ENCODE data around the gene AASDH.
"Not testable (repeated sequence)": the region's sequence is repeated elsewhere in the genome, so short reads cannot be mapped to it uniquely, and the experiment has no call there.

AASDH gene

DNA sequence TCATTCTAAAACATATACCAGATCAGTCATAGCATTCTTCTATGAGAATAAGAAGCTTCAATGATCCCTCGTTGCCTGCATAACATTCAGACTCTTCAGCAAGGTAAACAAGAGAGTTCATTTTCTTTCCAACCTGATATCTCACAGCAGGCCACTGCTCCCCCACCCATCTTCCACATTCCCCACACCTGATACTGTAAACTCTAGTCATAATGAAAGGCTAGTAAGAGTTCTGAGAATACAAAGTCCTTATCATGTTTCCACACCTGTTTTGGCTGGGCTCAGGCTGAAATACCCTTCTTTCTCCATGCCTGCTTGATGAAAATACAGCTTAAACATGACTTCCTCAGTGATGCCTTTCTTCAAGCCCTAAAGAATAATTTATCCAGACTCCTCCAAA is 2.3 kb upstream of the AASDH start:
- no peak for DNase-seq (ENCODE audit: low read depth in 2 of 2)

DNA sequence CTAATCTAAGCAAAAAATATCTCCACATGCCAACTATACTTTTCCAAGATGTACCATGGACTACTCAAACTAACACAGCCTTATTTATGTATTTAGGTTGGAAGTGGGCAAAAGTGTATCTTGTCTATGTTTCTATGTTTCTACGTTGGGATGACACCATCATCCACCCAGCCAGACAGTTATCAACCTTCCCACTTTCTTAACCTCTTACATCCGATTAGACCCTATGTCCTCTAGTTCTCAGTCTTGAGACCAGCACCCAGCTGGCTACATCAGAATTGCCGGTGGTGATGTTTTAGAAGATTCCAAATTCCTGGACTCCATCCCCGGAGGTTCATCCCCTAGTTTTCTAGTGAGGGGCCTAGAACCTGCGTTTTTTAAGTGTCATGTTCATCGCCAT is 1.0 kb upstream of the AASDH start:
- DNase-seq (ENCODE audit: low read depth in 2 of 2) = no peak

DNA sequence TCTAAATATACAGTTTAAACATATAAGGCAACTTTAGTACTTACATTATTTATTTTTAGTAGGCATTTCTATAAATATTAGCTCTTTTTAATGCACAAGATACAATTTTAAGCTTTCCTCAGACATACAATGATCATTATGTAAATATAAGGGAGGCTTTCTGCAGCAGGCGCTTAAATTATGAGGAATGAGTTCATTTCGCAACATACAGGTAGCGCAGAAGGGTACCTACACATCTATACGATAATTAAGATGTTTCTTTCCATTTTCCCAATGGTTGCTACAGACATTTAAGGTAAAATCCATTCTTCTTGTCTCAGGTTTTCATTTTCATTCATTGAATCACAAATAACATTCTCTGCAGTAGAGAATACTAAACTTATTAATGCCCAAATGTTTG is 1.2 kb downstream of the AASDH start:
- no peak for DNase-seq (ENCODE audit: low read depth in 2 of 2)

DNA sequence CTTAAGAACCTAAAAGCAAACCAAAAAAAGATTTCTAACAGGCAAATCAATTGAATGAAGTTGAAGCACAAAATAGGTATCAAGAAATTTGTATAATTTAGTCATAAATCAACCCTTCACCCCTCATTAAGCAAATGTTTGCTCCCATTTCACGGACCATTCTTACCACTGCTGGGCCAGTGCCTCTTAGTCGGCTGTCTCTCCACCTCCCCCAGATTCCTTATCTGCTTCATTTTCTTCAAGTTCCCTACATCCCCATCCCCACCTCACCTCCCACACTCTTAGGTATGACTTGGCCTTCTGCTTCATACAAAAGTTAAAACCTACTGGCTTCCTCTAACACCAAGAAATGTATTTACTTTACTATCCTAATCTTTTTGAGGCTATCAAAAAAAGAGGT is 11.8 kb downstream of the AASDH start:
- no peak for DNase-seq (ENCODE audit: low read depth in 2 of 2)

DNA sequence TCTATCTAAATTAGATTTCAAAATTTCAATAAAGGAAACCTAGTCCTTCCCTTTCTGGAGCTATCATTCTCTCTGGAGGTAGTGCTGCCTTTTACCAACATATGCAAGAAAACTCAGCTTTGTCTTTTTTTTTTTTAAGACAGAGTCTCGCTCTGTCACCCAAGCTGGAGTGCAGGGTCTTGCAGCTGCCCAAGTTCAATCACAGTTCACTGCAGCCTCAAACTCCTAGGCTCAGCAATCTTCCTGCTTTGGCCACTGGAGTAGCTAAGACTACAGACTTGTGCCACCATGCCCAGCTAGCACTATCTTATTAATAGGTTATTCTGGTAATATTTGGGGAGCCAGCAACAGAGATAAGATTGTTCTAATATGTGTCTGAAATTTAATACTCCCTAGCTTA is 12.3 kb downstream of the AASDH start:
- no peak for DNase-seq (ENCODE audit: low read depth in 2 of 2)

DNA sequence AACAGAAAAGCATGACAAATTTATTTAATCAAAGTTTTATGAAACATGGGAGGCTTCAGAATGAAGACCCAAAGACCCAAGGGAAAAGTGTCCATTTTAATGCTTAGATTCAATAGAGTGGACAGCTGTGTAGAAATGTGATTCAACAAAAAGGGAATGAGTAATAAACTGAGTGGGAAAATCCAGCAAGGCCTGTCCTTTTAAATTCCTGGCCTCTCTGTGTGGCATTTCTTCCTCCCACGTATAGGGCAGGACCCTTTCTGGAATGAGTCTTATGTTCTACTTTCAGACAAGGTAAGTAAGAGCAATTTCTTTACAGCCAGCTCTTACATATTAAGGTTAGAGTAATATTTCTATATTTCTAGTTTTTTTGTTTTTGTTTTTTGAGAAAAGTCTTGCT is 14.5 kb downstream of the AASDH start:
- DNase-seq (ENCODE audit: low read depth in 2 of 2) = no peak

DNA sequence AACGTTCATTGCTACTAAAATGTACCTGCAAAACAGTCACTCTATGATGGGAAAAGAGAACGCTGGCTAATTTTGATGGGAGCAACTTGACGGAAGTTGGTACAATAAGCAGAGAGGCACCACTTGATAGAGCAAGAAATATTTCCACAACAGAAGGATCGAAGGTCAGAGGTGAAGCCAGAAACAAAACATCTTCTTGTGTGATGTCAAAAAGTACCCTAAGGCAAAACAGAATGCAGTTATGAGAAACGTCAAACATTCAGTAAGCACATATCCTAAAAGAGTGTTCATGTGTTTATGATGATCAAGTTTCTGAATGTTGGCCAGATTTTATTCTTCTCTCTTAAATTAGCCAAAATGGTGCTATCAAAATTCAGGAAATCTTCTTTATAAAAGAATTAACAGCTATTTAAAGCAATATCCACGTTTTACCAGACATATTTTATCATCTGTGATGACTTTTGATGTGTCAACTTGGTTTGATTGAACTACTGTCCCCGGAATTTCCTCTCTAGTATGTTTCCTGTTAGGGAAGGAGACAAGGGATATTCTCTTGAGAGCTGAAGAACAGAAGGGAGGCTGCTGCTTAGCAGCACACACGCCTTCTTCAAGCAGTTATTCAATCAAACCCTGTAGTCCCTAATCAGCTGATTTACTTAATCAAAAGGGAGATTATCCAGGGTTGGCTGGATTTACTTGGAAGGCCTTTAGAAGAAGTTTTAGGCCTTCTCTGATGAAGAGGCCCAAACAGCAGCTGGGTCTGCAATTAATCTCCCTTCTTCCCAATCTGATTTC is 15.7 kb downstream of the AASDH start:
- DNase-seq (ENCODE audit: low read depth in 2 of 2) = no peak

DNA sequence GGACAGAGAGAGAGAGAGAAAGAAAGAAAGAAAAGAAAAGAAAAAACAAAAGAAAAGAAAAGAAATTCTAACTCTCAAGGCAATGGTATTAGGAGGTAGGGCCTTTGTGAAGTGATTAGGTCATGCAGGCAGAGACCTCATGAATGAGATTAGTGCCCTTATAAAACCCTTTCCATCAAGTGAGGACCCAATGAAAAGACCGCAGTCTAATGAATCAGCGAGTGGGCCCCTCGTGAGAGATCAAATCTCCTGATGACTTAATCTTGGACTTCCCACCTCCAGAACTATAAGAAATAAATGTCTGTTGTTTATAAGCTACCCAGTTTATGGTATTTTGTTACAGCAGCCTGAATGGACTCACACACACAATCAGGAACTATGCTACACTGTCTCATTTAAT is 16.9 kb downstream of the AASDH start:
- DNase-seq (ENCODE audit: low read depth in 2 of 2) = no peak

DNA sequence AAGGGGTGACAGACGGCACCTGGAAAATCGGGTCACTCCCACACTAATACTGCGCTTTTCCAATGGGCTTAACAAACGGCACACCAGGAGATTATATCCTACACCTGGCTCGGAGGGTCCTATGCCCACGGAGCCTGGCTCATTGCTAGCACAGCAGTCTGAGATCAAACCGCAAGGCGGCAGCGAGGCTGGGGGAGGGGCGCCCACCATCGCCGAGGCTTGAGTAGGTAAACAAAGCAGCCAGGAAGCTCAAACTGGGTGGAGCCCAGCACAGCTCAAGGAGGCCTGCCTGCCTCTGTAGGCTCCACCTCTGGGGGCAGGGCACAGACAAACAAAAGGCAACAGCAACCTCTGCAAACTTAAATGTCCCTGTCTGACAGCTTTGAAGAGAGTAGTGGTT is 24.3 kb downstream of the AASDH start:
- not testable (repeated sequence) for DNase-seq (ENCODE audit: low read depth in 2 of 2)

DNA sequence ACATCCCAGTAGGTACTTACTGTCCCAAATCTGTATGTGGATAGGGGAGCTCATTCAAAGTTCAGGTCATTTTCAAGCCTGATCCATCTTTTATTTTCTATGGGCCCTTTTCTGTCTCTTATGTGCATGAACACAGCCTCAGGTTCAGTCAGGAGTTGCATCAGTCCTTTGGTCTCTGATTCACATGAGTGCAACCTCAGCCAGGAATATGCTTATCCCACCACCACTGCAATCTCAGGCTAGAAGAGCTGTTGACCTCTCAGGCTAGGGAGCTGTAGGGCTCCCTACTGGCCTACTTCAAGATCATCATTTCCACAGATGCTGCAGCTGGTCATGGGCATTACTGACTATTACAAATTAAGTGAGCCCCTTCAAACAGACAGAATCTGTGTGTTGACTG is 27.2 kb downstream of the AASDH start:
- DNase-seq (ENCODE audit: low read depth in 2 of 2) = no peak

DNA sequence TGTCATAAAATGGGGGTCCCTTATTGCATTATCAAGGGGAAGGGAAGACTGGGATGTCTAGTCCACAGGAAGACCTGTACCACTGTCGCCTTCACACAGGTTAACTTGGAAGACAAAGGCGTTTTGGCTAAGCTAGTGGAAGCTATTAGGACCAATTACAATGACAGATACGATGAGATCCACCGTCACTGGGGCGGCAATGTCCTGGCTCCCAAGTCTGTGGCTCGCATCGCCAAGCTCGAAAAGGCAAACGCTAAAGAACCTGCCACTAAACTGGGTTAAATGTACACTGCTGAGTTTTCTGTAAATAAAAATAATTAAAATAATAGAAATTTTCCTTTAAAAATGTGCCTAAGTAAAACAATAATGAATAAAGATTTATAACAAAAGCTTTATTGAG is 30.6 kb downstream of the AASDH start:
- DNase-seq (ENCODE audit: low read depth in 2 of 2) = no peak

DNA sequence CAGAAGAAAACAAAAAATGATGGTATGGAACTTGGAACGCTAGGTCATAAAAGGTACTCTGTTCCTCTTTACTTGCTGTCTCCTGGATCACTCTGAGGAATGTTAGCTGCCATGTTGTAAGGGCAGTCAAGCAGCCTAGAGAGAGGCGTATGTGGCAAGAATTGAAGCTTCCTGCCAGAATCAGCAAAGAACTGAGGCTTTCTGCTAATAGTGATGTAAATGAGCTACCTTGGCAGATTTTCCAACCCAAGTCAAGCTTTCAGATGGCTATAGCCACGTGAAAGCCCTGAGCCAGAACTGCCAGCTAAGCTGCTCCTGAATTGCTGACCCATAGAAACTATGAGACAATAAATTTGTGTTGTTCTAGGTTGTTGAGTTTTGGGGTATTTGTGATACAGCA is 38.7 kb downstream of the AASDH start:
- DNase-seq (ENCODE audit: low read depth in 2 of 2) = no peak

DNA sequence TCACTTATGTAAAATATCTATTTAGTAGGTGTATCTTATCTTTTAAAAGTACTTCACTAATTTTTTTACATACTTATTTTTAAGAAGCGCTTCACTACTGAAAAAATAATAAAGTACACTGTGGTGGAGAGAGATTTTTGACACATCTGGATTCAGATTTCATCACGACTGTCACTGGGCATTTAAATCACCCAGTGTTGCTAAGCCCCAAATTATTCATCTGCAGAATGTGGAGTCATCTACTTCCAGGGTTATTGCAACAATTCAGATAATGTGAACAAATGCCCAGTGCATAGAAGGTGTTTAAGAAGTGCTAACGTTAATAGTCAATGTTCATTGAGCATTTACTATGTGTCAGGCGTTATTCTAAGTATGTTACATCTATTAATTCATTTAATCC is 41.8 kb downstream of the AASDH start:
- no peak for DNase-seq (ENCODE audit: low read depth in 2 of 2)

DNA sequence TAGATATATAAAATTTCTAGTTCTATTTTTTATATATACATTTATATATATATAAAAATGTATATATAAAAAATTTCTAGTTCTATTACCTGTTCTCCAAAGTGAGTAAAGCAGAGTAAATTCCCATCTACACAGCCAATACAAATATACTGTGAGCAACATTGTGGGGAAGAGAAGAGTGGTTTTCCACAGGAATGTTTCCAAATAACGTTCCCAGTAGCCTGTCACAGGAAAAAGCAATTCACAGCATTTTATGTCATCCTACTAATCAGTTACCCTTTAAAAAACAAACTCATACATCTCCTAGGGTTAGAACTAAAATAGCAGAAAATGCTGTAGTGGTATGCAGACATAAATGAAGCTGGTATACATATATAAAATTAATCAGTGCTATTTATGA is 44.5 kb downstream of the AASDH start:
- no peak for DNase-seq (ENCODE audit: low read depth in 2 of 2)

DNA sequence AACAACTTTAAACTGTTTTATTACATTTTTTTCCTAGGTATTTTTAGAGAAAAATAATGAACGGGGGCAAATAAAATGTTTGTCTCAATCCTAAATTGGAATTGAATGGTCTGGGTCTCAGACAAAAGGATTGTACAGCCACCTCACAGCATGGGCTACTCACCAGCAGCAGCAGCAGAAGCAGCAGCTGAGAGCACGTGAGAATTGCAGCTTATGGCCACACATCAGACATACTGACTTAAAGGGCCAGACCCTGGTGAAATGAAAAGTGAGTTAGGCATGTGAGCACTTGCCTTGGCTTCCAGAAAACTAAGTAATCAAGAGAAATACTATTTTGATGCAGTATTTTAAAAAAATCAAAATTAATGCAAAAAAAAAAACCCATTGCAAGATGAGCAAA is 56.6 kb downstream of the AASDH start:
- DNase-seq (ENCODE audit: low read depth in 2 of 2) = no peak

DNA sequence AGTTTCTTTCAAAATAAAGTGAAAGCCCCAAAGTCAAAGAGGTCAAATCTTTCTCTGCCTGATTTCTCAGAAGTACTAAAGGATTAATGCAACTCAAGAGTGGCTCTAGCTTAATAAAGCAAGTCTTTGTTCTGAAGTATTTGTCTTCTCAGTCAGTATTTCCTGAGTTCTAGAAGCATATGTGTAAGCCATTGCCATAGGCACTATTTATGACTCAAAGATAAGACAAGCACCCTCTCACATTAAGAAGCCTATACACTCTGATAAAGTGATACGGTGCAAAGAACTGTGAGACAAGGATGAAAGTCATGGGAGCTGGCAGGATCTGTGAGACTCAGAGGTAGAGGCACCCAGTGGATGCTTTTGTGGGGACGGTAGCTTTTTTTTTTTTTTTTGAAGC is 60.9 kb downstream of the AASDH start:
- DNase-seq (ENCODE audit: low read depth in 2 of 2) = no peak

DNA sequence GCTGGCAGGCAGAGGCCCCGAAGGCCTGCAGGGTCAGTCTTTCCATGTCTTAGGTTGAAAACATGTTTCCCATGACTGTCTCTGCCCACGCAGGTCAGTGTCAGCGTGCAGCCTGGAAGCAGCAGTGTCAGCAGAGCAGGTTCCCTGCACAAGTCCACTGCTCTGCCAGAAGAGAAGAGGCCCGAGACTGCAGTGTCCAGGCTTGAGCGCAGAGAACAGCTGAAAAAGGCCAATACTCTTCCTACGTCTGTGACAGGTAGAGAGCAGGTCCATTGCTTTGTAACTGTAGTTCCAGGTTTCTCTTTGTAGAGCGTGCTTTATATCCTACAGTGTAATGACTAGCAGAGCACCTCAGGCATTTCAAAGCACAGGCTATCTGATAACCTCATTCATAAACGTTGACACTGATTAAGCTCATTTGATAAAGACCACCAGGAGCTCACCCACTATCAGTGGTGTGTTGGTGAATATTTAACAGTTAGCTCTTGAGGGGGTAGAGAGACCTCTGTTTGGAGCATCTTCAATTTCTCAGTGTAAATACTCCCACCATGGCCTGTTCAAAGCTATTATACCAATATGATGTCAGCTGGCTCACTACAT is 63.2 kb downstream of the AASDH start:
- DNase-seq (ENCODE audit: low read depth in 2 of 2) = no peak

DNA sequence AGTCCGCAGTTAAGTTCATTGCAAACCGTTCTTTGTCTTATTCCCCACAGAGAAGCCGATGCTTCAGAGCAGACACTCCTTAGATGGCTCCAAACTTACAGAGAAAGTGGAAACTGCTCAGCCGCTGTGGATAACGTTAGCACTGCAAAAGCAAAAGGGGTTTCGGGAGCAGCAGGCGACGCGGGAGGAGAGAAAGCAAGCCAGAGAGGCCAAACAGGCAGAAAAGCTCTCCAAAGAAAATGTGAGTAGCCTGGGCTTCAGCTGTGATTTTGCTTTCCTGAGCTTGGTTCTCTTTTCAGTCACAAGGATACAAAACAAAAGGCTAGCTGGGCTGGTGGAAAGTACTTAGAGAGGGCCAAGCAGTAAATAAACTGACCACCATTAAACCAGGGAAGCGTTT is 64.0 kb downstream of the AASDH start:
- no peak for DNase-seq (ENCODE audit: low read depth in 2 of 2)

DNA sequence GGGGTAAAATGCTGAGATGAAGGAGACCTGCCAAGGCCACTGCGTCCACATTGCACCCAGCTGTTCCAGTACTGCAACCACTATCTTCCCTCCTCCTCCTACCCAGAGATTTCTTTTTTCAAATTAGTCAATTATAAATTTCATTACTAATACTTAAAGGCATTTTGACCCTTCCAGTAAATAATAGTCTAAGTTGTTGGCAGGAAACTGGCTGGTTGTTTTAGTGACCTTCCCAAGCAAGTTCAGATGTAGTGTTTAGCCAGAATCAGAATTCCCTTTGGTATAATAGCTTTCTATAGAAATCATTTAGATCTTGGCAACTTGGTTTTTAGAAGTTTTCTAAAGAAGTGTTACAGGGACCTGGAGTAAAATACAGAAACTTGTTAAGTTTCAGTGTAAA is 66.0 kb downstream of the AASDH start:
- no peak for DNase-seq (ENCODE audit: low read depth in 2 of 2)

DNA sequence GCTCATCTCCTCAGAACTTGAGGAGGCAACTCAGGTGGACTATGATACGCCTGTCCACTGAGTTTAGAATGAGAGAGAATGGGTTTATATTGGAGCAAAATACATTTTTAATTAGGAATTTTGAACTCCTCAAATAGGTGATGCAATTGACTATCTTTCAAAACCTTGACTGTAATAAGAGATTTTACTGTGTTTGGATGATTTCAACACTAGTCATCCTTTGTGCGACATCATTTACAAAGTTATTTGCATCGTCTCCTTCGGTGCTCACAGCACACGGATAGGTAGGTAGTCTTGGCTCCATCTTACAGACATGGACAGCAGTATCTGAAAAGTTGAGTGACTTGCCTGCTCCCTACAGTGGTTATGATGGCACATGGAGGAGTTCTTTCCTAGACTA is 67.0 kb downstream of the AASDH start:
- no peak for DNase-seq (ENCODE audit: low read depth in 2 of 2)

DNA sequence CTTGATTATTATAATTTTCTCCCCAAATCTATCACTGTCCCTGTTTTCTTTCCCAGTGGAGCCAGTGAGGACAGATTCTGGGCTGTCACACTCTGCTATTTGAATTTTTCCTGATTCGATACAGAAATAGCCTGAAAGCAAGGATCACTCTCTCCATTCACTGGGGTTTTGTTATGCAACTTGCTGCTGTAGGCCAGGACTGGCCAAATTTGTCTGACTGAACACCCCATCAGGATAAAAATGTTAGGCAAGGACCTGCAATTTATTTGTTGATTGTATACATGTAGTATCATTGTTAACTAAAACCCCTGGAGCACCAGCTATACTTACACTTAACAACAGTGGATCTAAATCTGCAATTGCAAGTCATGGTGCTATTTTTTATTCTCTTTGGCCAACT is 68.7 kb downstream of the AASDH start:
- DNase-seq (ENCODE audit: low read depth in 2 of 2) = no peak

DNA sequence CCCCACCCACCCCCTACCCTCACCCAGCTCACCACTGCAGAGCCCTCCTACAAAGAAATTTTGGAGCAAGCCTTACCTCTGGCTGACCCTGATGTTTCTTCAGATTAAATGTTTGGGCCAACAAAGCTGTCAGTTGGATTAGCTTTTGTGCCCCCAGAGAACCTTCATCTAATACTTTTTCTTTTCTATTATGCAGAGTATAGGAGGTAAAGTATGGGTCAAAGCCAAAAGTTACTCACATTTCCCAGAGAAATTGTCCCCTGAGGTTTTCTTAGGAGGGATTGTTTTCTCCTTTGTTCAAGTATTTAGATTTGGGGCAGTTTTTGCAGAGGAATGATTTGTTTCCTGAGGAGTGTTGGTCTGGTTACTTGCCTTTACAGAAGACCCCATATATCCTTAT is 69.5 kb downstream of the AASDH start:
- DNase-seq (ENCODE audit: low read depth in 2 of 2) = no peak

DNA sequence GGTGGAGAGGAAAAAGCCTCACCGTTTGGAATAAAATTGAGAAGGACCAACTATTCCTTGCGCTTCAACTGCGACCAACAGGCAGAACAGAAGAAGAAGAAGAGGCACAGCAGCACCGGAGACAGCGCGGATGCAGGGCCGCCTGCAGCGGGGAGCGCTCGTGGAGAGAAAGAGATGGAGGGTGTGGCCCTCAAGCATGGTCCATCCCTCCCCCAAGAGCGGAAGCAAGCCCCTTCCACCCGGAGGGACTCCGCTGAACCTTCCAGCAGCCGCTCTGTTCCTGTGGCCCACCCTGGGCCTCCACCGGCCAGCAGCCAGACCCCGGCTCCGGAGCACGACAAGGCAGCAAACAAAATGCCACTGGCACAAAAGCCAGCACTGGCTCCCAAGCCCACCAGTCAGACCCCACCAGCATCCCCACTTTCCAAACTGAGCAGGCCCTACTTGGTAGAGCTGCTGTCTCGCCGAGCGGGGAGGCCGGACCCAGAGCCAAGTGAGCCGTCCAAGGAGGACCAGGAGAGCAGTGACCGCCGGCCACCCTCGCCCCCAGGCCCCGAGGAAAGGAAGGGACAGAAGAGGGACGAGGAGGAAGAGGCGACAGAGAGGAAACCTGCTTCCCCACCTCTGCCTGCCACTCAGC is 71.2 kb downstream of the AASDH start:
- no peak for DNase-seq (ENCODE audit: low read depth in 2 of 2)
